ENCODE data around the gene ATP6AP2. TPM values are rescaled to one million over a fixed set of nuclear protein-coding genes. Genes with fewer than 3 reads are reported as not detected.

ATP6AP2 gene
- total RNA-seq, 2 donors from 2014 or later = 81.2 to 82.6 TPM

Other genes with a start within 250 kb of the ATP6AP2 start
- gene MPC1L, start 42.5 kb downstream of the ATP6AP2 start, total RNA-seq = not detected
- 10 to 100 TPM; 15.7 to 17.4 TPM for gene CXorf38, start 66.6 kb downstream of the ATP6AP2 start, total RNA-seq
- gene MED14, start 154.6 kb downstream of the ATP6AP2 start, total RNA-seq = 10 to 100 TPM; 47.5 to 49.9 TPM

All from T-helper 17 cell (primary cell).